Astrocyte (in vitro differentiated cells and primary cell): ENCODE results near the gene METTL27. TPM values are rescaled to one million over a fixed set of nuclear protein-coding genes. Genes with fewer than 3 reads are reported as not detected.

Experiments used
- DNase-seq: peaks from one replicate; pipeline ENCODE4 v3.0.0-alpha.2; 2010; ENCODE audit warnings: low read depth
- FAIRE-seq: peaks from 2 replicates; lab custom pipeline; 2011; peaks lifted over from hg19 to GRCh38; lab: Jason Lieb, UNC
- H2AFZ ChIP-seq: 2 replicates; pipeline ENCODE4 v1.6.0; 2012; ENCODE audit warnings: low read depth, low read length, inconsistent platforms
- H3K27ac ChIP-seq: 2 replicates; pipeline ENCODE4 v1.5.1; 2011; ENCODE audit warnings: low read depth, low read length, inconsistent platforms
- H3K27me3 ChIP-seq: 2 replicates; pipeline ENCODE4 v1.6.0; 2011; ENCODE audit warnings: low read length, inconsistent platforms; ENCODE audit not compliant: insufficient read depth
- H3K36me3 ChIP-seq: 2 replicates; pipeline ENCODE4 v1.5.1; 2011; ENCODE audit warnings: low read length, inconsistent platforms; ENCODE audit not compliant: insufficient read depth
- H3K4me1 ChIP-seq: 2 replicates; pipeline ENCODE4 v1.5.1; 2011; ENCODE audit warnings: low read length, inconsistent platforms; ENCODE audit not compliant: insufficient read depth
- H3K4me2 ChIP-seq: 2 replicates; pipeline ENCODE4 v1.6.0; 2012; ENCODE audit warnings: low read length, inconsistent platforms
- H3K4me3 ChIP-seq: 2 replicates; pipeline ENCODE4 v1.5.1; 2011; ENCODE audit warnings: low read depth, mild to moderate bottlenecking, low read length, inconsistent platforms; ENCODE audit not compliant: insufficient read depth
- H3K79me2 ChIP-seq: 2 replicates; pipeline ENCODE4 v1.6.0; 2012; ENCODE audit warnings: mild to moderate bottlenecking, low read length, inconsistent platforms; ENCODE audit not compliant: insufficient read depth
- H3K9ac ChIP-seq: 2 replicates; pipeline ENCODE4 v1.6.0; 2012; ENCODE audit warnings: mild to moderate bottlenecking, low read length, inconsistent platforms
- H3K9me3 ChIP-seq: 2 replicates; pipeline ENCODE4 v1.5.1; 2012; ENCODE audit warnings: low read depth, mild to moderate bottlenecking, low read length, inconsistent platforms; ENCODE audit not compliant: insufficient read depth
- H4K20me1 ChIP-seq: 2 replicates; pipeline ENCODE4 v1.6.0; 2012; ENCODE audit warnings: low read length, inconsistent platforms; ENCODE audit not compliant: insufficient read depth
- H3K27ac Mint-ChIP-seq: one replicate; pipeline ENCODE4 v1.8.0; 2021; ENCODE audit warnings: mild to moderate bottlenecking, mixed read lengths; ENCODE audit not compliant: unreplicated experiment
- H3K27me3 Mint-ChIP-seq: one replicate; pipeline ENCODE4 v1.8.0; 2021; ENCODE audit warnings: low read depth, mixed read lengths; ENCODE audit not compliant: unreplicated experiment
- H3K36me3 Mint-ChIP-seq: one replicate; pipeline ENCODE4 v1.8.0; 2021; ENCODE audit warnings: low read depth, mixed read lengths; ENCODE audit not compliant: unreplicated experiment
- H3K4me1 Mint-ChIP-seq: one replicate; pipeline ENCODE4 v1.8.0; 2021; ENCODE audit warnings: low read depth, mixed read lengths; ENCODE audit not compliant: unreplicated experiment
- H3K4me3 Mint-ChIP-seq: one replicate; pipeline ENCODE4 v1.8.0; 2021; ENCODE audit warnings: mild to moderate bottlenecking, moderate library complexity, mixed read lengths; ENCODE audit not compliant: unreplicated experiment
- H3K9me3 Mint-ChIP-seq: one replicate; pipeline ENCODE4 v1.8.0; 2021; ENCODE audit warnings: mild to moderate bottlenecking, mixed read lengths; ENCODE audit not compliant: unreplicated experiment
- CTCF ChIP-seq: IDR thresholded peaks from 2 replicates; pipeline ENCODE4 v1.5.1; 2011; ENCODE audit warnings: low read depth, mild to moderate bottlenecking, inconsistent platforms, low read length, moderate library complexity; ENCODE audit not compliant: insufficient read depth
- EZH2 ChIP-seq: IDR thresholded peaks from 2 replicates; pipeline ENCODE4 v1.6.1; 2012; ENCODE audit warnings: mild to moderate bottlenecking, low read length, inconsistent platforms; ENCODE audit not compliant: insufficient read depth
- total RNA-seq: library from RNA; stranded (reverse); gene quantifications from 2 replicates; pipeline ENCODE4 v1.2.1, GENCODE V29; 2021

METTL27 gene
- total RNA-seq, 1 donor from 2014 or later = 2.5 TPM

- Histone ChIP-seq H3K27me3 (no peaks in the 10 kb centered on the region), H3K4me1 (no peaks in the 10 kb centered on the region), H4K20me1 (no peaks in the 10 kb centered on the region), H3K79me2 (no peaks in the 10 kb centered on the region), H3K4me2 (no peak overlapping the region), H2AFZ (no peak overlapping the region), H3K27ac (no peak overlapping the region), H3K9me3 (no peaks in the 10 kb centered on the region), H3K9ac (no peak overlapping the region), H3K4me3 (no peak overlapping the region), H3K36me3 (no peaks in the 10 kb centered on the region)
- Mint-ChIP-seq H3K4me1 (no peaks in the 10 kb centered on the region), H3K27ac (no peak overlapping the region), H3K4me3 (no peak overlapping the region), H3K36me3 (no peaks in the 10 kb centered on the region), H3K9me3 (no peaks in the 10 kb centered on the region), H3K27me3 (peaks cover 20% of the 10 kb centered on the region)
- DNase-seq = no peak
- TF ChIP-seq CTCF (no peak), EZH2 (no peak)
- no peak for FAIRE-seq
Observed at GRCh38 chr7:73861305-73861704, 19.0 kb upstream of the METTL27 start.

GRCh38 chr7:73860859-73861258, 18.5 kb upstream of the METTL27 start, which contains the start of gene TMEM270:
TMEM270 (plus strand) TSS chr7:73861159; CDS start chr7:73861195, 36 bp downstream.
- Mint-ChIP-seq H3K27ac (no peak within 1 kb of the TSS), H3K4me3 (no peak within 1 kb of the TSS), H3K27me3 (peaks cover 20% of the 10 kb centered on the region), H3K36me3 (no peaks in the 10 kb centered on the region), H3K9me3 (no peaks in the 10 kb centered on the region), H3K4me1 (no peaks in the 10 kb centered on the region)
- Histone ChIP-seq H3K27me3 (no peaks in the 10 kb centered on the region), H3K4me3 (no peak within 1 kb of the TSS), H3K4me2 (no peak within 1 kb of the TSS), H3K9ac (no peak within 1 kb of the TSS), H3K27ac (no peak within 1 kb of the TSS), H4K20me1 (no peaks in the 10 kb centered on the region), H3K36me3 (no peaks in the 10 kb centered on the region), H3K79me2 (no peaks in the 10 kb centered on the region), H2AFZ (no peak within 1 kb of the TSS), H3K9me3 (no peaks in the 10 kb centered on the region), H3K4me1 (no peaks in the 10 kb centered on the region)
- TF ChIP-seq CTCF (no peak), EZH2 (no peak)
- no peak for DNase-seq
- FAIRE-seq = no peak

GRCh38 chr7:73858807-73859206, 16.5 kb upstream of the METTL27 start:
- no peak overlapping the region for H3K27ac ChIP-seq
- no peak for FAIRE-seq
- no peaks in the 10 kb centered on the region for H3K9me3 ChIP-seq
- no peaks in the 10 kb centered on the region for H3K79me2 ChIP-seq
- no peak overlapping the region for H3K4me3 ChIP-seq
- H3K27me3 Mint-ChIP-seq = peaks cover 20% of the 10 kb centered on the region
- TF ChIP-seq CTCF (no peak), EZH2 (no peak)
- H3K4me1 Mint-ChIP-seq = no peaks in the 10 kb centered on the region
- H2AFZ ChIP-seq = no peak overlapping the region
- no peaks in the 10 kb centered on the region for H3K9me3 Mint-ChIP-seq
- DNase-seq = no peak
- no peaks in the 10 kb centered on the region for H3K4me1 ChIP-seq
- no peak overlapping the region for H3K4me3 Mint-ChIP-seq
- no peaks in the 10 kb centered on the region for H4K20me1 ChIP-seq
- H3K9ac ChIP-seq = no peak overlapping the region
- H3K36me3 ChIP-seq = no peaks in the 10 kb centered on the region
- H3K27ac Mint-ChIP-seq = no peak overlapping the region
- no peaks in the 10 kb centered on the region for H3K27me3 ChIP-seq
- H3K4me2 ChIP-seq = no peak overlapping the region
- no peaks in the 10 kb centered on the region for H3K36me3 Mint-ChIP-seq
